GM21529 (cell line): Measurements from ENCODE around the gene NAV2.
"Not testable (repeated sequence)": the region's sequence is repeated elsewhere in the genome, so short reads cannot be mapped to it uniquely, and the experiment has no call there.

ENCODE experiments used
- ATAC-seq: cut with Tn5 transposase; IDR thresholded peaks from one replicate; pipeline ENCODE4 v1.9.1; 2021; ENCODE audit not compliant: unreplicated experiment

The NAV2 gene

DNA sequence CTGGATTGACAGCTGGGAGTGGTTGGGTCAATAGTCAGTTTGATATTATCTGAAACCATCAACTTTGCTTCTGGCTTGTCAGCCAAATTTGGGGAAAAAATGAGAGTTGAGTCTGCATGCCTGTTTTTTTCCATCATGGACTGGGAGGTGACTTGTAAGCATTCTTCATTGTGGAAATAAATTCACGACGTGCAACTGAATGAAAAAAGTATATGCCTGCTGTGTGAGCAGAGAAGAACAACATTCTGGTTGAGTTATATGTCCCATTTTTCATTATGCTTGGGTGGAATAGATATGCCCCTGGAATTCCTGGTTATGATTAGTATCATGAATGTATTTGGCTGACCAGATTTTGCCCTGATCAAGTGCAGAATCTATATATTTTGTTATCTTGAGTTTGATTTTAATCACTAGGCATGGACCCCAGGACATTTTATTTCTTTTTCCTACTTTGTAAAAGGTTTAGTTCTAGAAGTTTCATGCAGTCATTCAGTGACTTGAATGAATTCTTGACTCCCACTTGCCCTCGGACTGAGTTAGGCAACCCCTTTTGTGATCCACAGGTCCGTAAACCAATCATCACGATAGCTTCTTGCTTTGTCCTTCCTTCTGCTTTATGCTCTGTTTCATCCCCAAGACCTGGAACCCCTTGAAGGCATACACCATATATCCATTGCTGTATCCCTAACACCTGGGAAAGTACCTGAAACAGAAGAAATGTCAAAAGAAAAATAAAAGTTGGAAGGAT, 205.8 kb downstream of the NAV2 start:
- no peak for ATAC-seq

DNA sequence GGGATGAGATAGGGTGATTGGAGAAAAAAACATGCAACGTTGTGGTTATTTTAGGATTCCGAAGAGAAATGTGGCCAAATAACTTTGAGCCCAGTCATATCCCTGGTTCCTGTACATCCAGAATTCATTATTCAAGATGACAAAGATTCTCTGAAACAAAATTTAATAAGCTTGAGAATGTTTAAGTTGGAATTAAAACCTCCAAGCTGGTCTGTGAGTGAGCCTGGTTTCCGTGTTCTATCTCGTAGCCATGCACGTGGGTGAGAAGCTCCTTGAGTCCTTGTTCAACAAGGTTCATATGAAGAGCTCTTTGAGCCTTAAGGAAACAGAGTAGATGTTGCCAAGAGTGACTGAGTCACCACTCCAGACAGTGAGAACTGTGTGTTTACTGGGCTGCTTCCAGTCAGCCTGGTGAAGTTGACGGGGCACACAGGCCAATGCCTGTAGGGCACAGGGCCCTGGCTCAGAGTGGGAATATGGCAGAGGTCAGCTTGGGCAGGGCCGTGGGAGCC, 206.5 kb downstream of the NAV2 start:
- no peak for ATAC-seq

DNA sequence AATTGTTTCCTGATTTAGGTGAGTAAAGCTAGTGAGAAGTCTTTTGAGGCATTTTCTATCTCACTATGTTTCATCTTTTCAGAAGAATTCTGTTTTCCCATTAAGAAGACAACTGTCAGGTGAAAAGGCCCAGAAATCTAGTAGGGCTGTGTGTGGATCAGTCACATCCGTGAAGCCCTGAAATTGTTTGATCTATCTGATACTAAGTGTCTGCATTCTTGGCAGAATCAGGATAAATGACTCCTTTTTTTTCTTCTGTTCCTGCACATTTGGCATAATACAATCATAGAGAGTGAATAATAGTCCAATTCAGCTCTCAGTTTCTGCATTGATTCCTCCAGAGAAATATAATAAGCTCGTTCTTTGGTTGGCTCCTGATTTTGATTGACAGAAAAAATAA, 208.3 kb downstream of the NAV2 start:
- ATAC-seq = no peak

DNA sequence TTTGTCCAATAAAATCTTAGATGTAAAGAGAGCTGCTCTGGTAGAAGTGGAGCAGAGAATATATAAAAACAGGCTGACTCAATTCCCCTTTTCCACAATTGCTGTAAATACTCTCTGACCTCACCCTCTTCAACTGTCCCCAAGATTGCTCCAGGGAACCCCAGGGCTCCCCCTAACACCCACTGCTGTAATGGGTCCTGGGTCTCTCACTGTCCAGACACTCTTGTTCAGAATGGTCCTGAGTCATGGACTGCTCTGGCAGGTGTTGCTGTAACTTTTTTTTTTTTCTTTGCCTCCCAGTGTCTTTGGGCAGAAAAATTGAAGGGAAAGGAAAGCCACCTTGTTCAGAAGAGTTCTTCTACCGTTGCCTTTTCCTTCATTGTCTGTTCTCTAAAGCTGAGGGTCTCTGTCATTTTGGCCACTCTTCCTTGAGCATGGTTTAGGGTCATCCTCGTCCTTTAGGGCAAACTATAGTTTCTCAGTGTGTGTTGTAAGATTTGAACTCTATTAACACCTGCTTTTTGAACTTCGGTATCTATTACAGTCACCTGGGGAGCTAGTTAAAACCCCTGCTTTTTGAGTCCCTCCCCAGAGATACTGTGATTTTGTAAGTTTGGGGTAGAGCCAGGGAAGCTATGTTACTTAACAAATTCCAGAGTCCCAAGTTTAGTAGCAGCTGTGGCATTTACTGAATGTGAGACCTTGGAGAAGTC, 209.5 kb downstream of the NAV2 start:
- ATAC-seq = no peak

DNA sequence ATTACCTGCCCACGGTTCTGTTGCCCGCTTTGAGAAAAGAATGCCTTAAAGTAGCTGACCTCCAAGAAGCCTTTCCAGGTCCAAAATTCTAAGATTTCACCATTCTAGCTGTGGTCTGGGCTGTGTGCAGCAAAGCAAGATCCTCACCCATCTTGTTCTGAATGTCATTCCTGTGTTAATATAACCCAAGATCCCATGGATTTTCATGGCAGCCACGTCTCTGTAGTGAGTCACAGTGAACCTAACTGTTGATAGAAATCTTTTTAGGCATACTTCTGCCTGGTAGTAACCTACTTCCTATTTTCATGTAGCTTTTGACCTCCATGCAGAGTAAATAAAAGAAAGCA, 210.0 kb downstream of the NAV2 start:
- no peak for ATAC-seq

DNA sequence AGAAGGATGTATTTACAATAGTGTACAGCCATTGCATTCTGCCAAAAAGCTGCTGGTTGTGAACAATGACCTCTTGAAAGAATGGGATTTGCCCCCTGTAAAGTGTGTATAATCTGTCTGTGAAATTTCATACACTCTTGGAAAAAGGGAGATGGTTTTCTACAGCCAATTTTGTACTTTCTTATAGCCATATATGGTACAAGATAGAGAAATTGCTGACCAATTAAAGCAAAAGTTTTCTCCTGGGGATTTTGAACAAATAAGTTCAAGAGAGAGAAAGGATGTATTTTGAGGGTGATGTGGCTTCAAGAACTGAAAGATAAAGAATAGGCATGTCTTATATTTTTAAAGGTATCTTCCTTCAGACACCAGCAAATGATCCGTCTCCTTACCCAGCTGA, 211.0 kb downstream of the NAV2 start:
- no peak for ATAC-seq

DNA sequence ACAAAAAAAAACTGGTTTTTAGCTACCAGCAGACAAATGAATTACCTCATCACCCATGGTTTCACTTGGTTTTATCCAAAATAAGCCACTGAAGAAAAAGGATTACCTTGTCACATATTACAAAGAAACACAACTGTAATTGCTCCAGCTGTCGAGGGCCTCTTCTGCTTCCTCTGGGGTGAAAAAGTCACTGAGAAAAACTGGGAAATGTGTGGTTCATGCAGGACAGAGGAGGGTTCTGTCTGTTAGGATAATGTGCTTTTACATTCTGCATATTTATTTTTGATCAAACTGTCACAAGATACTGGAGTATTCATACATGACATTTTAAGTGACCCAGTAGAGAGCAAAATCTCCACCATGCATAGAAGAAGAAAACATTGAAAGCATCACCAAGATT, 211.7 kb downstream of the NAV2 start:
- ATAC-seq = no peak

DNA sequence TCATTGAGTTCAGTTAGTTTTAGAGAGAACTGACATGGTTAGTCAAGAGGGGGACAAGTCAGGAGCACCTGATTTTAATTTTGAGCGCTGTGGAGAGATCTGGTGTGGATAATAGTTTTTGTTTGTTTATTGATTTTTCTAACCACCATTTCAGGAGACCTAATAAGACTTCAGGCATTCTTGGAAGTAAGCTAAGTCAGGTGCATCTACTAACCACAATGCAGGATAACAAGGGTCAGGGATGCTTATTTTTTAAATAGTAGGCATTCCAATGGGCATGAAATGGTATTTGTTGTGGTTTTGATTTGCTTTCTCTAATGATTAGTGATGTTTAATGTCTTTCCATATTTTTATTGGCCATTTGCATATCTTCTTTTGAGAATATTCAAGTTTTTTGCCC, 212.1 kb downstream of the NAV2 start:
- no peak for ATAC-seq

DNA sequence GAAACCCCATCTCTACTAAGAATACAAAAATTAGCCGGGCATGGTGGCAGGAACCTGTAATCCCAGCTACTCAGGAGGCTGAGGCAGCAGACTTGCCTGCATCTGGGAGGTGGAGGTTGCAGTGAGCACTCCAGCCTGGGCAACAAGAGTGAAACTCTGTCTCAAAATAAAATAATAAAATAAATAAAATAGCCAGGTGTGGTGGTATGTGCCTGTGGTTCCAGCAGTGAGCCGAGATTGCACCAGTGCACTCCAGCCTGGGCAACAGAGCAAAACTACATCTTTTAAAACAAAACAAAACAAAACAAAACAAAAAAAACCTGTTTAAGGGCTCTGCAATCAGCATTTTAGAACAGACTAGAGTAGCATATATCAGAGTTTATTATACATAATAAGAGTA, 214.8 kb downstream of the NAV2 start:
- not testable (repeated sequence) for ATAC-seq

DNA sequence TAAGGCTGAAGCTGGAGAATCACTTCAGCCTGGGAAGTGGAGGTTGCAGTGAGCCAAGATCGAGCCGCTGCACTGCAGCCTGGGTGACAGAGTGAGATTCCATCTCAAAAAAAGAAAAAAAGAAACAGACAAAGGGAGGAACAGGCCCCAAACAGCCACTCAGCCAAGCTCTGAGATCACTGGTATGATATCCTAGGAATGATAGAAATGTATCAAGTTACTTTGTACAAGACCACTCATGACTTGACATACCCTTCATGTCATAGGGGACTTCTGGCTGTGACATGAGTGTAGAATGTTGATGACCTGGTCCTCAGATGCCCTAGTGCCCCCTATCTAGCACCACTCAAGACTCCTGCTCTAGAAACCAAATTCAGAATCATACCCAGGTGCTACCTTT, 216.5 kb downstream of the NAV2 start:
- no peak for ATAC-seq

DNA sequence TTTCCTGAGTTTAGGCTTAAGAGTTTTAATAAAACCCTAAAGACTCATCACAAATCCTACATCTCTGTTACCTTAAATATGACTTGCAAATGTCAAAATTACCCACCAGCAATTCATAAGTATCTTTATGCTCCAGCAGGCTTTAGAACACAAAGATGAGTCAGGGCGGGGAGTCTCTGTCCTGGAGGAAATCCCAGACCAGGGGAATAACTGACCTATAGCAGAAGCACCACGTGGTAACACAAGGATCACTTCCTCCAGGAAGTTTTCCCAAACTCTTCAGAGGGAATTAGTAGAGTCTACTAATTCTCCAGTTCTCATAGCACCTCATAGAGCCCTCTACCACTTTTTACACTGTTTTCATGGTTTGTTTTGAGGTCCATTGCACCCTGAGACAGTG, 217.0 kb downstream of the NAV2 start:
- no peak for ATAC-seq

DNA sequence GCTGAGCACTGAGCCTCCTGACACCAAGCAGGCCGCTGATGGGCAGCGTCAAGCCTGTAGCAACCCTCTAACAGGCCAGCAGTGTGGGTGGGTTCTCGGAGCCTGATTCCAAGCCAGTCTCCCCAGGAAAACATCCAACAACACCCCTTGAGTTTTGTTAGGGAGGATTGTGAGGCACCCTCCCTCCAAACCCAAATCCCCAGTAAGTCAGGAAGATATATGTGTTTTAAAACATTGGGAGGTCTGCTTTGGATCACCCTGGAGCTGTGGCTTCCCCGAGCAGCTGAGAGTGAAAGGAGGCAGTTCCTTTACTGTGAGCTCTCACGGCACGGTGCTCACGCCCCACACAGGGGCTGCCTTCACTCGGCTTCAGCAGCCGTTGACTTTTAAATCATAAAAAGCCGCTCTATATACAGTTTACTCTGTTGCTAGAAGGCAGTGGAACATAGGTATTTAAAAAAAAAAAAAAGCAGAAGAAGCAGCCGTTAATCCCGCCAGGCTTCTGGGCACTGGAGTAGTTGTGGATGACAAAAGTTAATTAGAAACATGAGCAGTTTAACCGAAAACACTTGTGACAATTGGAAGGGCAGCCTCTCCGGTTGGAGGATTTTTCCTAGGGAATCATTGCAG, 218.6 kb downstream of the NAV2 start:
- no peak for ATAC-seq

DNA sequence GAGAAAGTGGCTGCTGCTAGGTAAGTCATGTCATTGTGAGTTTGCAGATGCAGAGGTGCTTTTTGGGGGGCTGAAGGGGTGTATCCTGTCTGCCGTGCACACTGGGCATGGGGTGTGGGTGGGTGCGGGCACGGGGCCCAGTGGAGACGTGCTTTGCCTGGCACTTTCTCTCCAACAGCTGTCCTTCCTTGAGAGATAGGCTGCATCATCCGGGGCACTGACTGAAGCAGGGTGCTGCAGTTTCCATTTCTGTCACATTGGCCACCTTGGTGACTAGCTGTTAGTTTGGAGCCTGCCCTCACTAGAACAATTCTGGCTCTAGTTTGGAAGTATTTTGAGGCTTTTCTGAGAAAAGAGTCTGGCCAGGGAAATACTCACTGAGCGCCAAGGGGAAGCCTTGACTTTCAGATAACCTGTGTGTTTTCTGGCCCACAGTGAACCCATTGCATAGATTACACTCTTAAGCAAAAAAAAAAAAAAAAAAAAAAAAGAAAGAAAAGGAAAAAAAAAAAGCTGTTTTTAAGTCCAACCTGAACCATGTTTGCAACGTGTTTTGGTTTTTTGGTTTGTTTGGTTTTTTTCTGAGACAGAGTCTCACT, 219.2 kb downstream of the NAV2 start:
- ATAC-seq = no peak

DNA sequence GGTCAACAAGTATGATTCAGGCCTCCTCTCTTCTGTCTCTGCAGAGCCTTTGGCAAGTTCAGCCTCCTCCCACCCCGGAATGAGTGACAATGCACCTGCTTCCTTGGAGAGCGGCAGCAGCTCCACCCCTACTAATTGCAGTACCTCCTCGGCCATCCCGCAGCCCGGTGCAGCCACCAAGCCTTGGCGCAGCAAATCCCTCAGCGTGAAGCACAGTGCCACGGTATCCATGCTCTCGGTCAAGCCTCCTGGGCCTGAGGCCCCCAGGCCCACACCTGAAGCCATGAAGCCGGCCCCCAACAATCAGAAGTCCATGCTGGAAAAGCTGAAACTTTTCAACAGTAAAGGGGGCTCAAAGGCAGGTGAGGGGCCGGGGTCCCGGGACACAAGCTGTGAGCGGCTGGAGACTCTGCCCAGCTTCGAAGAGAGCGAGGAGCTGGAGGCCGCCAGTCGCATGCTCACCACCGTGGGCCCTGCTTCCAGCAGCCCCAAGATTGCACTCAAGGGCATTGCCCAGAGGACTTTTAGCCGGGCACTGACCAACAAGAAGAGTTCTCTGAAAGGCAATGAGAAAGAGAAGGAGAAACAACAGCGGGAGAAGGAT, 220.6 kb downstream of the NAV2 start:
- ATAC-seq = no peak

DNA sequence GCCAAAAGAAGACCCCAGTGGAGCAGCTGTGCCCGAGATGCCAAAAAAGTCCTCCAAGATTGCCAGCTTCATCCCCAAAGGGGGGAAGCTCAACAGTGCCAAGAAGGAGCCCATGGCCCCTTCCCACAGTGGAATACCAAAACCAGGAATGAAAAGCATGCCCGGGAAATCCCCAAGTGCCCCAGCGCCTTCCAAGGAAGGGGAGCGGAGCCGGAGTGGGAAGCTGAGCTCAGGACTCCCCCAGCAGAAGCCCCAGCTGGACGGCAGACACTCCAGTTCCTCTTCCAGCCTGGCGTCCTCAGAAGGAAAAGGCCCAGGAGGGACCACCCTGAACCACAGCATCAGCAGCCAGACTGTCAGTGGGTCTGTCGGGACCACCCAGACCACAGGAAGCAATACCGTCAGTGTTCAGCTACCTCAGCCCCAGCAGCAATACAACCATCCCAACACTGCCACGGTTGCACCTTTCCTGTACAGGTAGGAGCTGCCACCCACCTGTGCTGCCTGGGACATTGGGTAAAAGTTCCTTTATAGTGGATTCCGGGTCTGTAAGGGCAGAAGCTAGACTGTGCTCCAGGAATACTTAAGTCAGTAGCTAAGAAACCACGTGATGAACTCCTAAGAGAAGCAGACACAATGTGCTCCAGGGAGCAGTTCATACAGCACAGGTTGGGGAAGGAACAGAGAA, 221.3 kb downstream of the NAV2 start:
- ATAC-seq = no peak

DNA sequence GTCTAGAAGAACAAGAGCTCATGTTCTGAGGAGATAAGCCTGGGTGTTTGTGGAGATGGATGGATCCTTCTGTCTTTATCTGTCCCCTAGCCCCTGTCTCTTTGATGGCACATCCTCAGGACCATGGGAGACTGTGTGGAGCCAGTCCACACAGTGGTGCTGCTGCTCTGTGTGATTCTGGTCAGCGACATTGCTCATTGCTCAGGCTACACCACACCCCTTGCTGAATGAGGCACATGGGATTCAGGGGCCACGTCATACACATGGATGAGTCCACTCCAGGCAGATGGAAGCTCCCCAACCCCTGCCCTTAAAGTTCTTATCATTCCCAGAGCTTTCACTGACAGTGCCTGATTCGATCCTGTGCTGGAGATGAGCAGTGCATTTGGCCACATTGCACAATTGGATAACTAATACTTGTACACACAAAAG, 222.2 kb downstream of the NAV2 start:
- no peak for ATAC-seq

DNA sequence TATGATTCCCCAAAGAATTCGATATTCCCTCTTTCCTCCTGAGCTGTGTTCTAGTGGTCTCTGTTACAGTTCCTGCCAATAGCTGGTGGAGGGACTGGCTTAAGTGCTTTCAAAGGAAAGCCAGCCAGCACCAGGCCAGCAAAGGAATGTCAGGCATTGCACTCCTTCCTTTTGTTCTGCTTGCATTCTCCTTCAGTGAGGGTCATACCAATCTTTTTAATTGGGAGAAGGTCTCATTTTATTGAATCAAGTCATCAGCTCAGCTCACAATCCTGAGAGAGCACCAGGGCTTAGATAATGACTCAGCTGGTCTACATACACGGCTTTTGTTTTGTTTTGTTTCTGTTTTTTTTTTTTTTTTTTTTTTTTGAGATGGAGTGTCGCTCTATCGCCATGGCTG, 222.9 kb downstream of the NAV2 start:
- no peak for ATAC-seq

DNA sequence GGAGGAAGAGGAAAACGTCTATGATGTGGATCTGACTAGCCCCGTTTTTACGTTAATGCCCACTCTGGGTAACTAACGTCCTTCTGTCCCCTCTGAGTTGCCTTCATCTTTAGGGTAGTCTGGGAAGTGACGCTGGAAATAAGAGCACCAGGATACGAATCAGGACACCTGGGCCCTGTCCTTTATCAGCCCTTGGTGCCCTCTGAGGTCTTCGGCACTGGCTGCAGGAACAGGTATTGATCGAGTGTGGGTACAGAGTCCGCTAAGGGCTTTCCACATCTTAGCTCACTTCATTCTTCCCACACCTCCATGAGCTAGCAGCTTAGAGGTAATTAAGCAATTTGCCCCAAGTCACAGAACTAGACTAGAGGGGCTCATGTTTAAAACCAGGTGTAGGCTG, 223.8 kb downstream of the NAV2 start:
- no peak for ATAC-seq

DNA sequence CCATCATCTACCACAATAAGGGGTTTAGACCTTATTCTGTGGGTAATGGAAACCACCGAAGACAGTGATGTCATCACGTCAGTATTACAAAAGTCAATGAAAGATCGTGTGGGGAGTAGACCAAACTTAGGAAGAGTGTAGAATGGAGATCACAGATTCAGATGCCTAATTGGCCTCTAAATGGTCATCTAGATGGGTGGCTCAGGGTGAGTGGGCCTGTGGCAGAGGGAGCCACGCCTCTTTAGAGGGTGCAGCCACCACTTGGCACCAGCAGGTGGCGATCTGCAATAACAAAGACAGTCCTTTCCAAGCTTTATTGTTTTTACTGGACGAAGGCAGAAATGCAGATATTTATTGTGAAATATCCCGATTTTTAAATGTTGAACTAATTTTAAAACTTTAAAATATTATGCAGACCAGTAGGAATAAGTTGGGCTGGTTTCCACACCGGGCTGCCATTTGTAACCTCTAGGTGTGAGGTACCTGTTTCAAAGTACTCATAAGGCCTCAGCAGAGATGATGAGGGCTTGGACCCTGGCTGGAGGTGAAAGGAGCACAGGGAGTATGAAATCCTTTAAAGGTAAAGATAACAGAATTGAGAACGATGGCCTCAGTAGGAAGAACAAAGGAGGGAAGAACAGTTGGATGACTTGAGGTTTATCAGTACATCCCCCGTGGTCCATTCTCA, 225.7 kb downstream of the NAV2 start:
- peak; percentile 82 for ATAC-seq

DNA sequence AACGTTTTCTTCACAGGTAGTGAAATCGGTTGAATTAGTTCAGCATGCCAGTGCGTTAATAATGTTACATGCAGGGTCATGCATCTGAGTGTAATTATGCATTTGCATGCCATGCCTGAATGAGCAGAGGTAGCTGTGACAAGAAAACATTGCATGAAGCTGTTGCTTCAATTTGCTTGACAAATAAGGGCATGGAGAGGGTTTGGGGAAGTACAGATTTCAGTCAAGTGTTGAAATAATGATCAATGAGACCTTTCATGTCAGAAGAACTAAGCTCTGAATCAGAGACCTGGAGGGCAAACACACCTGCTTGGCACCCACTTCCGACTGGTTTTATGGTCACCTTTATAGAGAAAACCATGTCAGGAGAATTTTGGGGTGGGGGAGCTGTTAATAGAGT, 226.2 kb downstream of the NAV2 start:
- no peak for ATAC-seq
